ENCODE results near the gene RASGRP3. TPM values are rescaled to one million over a fixed set of nuclear protein-coding genes. Genes with fewer than 3 reads are reported as not detected.
"Not testable (repeated sequence)": the region's sequence is repeated elsewhere in the genome, so short reads cannot be mapped to it uniquely, and the experiment has no call there.

RASGRP3 gene
- total and polyA plus RNA-seq, 9 donors, result 17.9 to 38.3 (median 27.7) TPM

DNA sequence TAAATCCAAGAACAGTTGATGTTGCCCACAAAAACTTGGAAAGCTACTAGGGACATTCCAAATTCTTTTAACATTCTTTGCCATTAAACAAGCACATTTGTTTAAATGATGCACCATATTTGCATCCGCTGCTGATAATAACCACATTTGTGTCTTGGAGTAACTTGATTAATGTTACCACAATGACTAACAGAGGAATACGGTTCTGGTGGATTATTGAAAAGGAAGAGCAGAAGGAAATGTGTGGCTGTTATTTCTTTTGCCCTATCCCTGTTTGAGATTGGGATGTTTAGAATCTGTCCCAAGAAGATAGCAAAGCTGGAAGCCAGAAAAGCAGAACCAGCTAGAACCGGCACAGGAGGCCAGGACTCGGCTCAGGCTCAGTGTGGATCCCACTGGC, 39.2 kb upstream of the RASGRP3 start:
- H3K36me3 ChIP-seq (ENCODE audit: control insufficient read depth, insufficient read depth, low read length), result no peaks in the 10 kb centered on the region
- no peaks in the 10 kb centered on the region for H3K27me3 ChIP-seq (ENCODE audit: control insufficient read depth, insufficient read depth, low read length)
- no peaks in the 10 kb centered on the region for H3K9me3 ChIP-seq (replicated peaks; ENCODE audit: control insufficient read depth, low read depth, low read length)
- peak overlapping the region; percentile 16 for H3K27ac ChIP-seq (ENCODE audit: low read length)
- 67% methylated on average over 1 of the region's 4 CpGs for WGBS (ENCODE audit: insufficient coverage)
- no peak for DNase-seq
- H3K4me1 ChIP-seq (ENCODE audit: control insufficient read depth, insufficient read depth, low read length), result no peaks in the 10 kb centered on the region
- H3K4me3 ChIP-seq (ENCODE audit: low read length), result peak overlapping the region; percentile 18

DNA sequence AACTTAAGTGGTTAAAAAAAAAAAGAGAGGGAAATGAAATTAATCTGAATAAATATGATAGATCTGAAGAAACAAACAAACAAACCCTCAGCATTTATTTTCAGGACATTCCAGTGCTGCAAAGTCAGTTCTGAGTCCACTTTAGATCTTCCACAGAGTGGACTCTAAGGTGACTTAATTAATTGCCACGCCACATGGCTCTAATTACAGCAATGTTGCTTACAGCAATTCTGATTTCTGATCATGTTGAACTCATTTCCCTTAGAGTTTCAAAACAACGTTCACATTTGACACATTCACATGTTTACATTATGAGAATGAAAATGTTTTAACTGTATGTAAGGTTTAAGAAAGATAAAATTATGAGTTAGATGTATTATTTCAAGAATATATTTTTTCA, 38.6 kb upstream of the RASGRP3 start:
- no peaks in the 10 kb centered on the region for H3K4me1 ChIP-seq (ENCODE audit: control insufficient read depth, insufficient read depth, low read length)
- H3K9me3 ChIP-seq (replicated peaks; ENCODE audit: control insufficient read depth, low read depth, low read length), result no peaks in the 10 kb centered on the region
- H3K27ac ChIP-seq (ENCODE audit: low read length), result no peak overlapping the region
- WGBS (ENCODE audit: insufficient coverage), result 100% methylated on average over 1 of the region's 2 CpGs
- H3K27me3 ChIP-seq (ENCODE audit: control insufficient read depth, insufficient read depth, low read length), result no peaks in the 10 kb centered on the region
- peak overlapping the region; percentile 6 for H3K4me3 ChIP-seq (ENCODE audit: low read length)
- H3K36me3 ChIP-seq (ENCODE audit: control insufficient read depth, insufficient read depth, low read length), result no peaks in the 10 kb centered on the region
- DNase-seq, result no peak

GRCh38 chr2:33441235-33441810, 35.1 kb upstream of the RASGRP3 start:
- Histone ChIP-seq H3K4me3 (ENCODE audit: low read length) (no peak overlapping the region), H3K9me3 (replicated peaks; ENCODE audit: control insufficient read depth, low read depth, low read length) (no peaks in the 10 kb centered on the region), H3K27me3 (ENCODE audit: control insufficient read depth, insufficient read depth, low read length) (no peaks in the 10 kb centered on the region), H3K27ac (ENCODE audit: low read length) (no peak overlapping the region), H3K4me1 (ENCODE audit: control insufficient read depth, insufficient read depth, low read length) (no peaks in the 10 kb centered on the region), H3K36me3 (ENCODE audit: control insufficient read depth, insufficient read depth, low read length) (no peaks in the 10 kb centered on the region)
- DNase-seq, result peak; percentile 84
- no CpG with 5 or more reads among the region's 3 CpGs for WGBS (ENCODE audit: insufficient coverage)

GRCh38 chr2:33442052-33442451, 34.4 kb upstream of the RASGRP3 start:
- H3K27ac ChIP-seq (ENCODE audit: low read length), result peak overlapping the region; percentile 37
- not testable (repeated sequence) for H3K4me1 ChIP-seq (ENCODE audit: control insufficient read depth, insufficient read depth, low read length); DNase-seq; H3K4me3 ChIP-seq (ENCODE audit: low read length); H3K9me3 ChIP-seq (replicated peaks; ENCODE audit: control insufficient read depth, low read depth, low read length); H3K36me3 ChIP-seq (ENCODE audit: control insufficient read depth, insufficient read depth, low read length); H3K27me3 ChIP-seq (ENCODE audit: control insufficient read depth, insufficient read depth, low read length)
- 100% methylated on average over 2 of the region's 9 CpGs for WGBS (ENCODE audit: insufficient coverage)

GRCh38 chr2:33442528-33443079, 33.8 kb upstream of the RASGRP3 start:
- H3K27ac ChIP-seq (ENCODE audit: low read length), result peak overlapping the region; percentile 65
- H3K36me3 ChIP-seq (ENCODE audit: control insufficient read depth, insufficient read depth, low read length), result no peaks in the 10 kb centered on the region
- WGBS (ENCODE audit: insufficient coverage), result no CpG with 5 or more reads among the region's 6 CpGs
- H3K4me3 ChIP-seq (ENCODE audit: low read length), result no peak overlapping the region
- DNase-seq, result peak; percentile 90
- H3K4me1 ChIP-seq (ENCODE audit: control insufficient read depth, insufficient read depth, low read length), result no peaks in the 10 kb centered on the region
- no peaks in the 10 kb centered on the region for H3K9me3 ChIP-seq (replicated peaks; ENCODE audit: control insufficient read depth, low read depth, low read length)
- H3K27me3 ChIP-seq (ENCODE audit: control insufficient read depth, insufficient read depth, low read length), result no peaks in the 10 kb centered on the region

DNA sequence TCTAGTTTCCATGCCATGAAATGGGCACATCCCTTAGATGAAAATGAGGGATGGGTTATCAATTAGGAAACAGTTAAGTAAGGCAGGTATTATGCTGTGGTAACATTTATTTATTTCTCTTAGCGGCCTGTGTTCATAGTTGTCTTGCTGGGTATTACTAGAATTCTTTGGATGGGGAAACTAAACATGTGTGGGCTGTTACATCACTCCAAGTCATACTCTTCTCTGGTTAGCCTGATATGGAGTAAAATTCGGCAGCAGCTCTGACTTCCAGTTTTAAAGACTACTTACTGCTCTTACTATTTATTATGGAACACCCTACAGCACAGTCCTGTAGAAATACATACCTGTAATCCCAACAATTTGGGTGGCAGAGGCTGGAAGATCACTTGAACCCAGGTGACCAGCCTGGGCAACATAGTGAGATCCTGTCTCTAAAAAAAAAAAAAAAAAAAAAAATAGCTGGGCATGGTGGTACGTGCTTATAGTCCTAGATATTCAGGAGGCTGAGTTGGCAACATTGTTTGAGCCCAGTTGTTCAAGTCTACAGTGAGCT, 33.1 kb upstream of the RASGRP3 start:
- H3K36me3 ChIP-seq (ENCODE audit: control insufficient read depth, insufficient read depth, low read length), result no peaks in the 10 kb centered on the region
- no peaks in the 10 kb centered on the region for H3K4me1 ChIP-seq (ENCODE audit: control insufficient read depth, insufficient read depth, low read length)

GRCh38 chr2:33444967-33445366, 31.5 kb upstream of the RASGRP3 start:
- Histone ChIP-seq H3K9me3 (replicated peaks; ENCODE audit: control insufficient read depth, low read depth, low read length) (no peaks in the 10 kb centered on the region), H3K4me1 (ENCODE audit: control insufficient read depth, insufficient read depth, low read length) (no peaks in the 10 kb centered on the region), H3K27ac (ENCODE audit: low read length) (no peak overlapping the region), H3K36me3 (ENCODE audit: control insufficient read depth, insufficient read depth, low read length) (no peaks in the 10 kb centered on the region), H3K27me3 (ENCODE audit: control insufficient read depth, insufficient read depth, low read length) (no peaks in the 10 kb centered on the region), H3K4me3 (ENCODE audit: low read length) (no peak overlapping the region)
- 50% methylated on average over 1 of the region's 2 CpGs for whole genome bisulfite sequencing (ENCODE audit: insufficient coverage)
- DNase-seq, result peak; percentile 58

More for the DNA sequence above, 33.1 kb upstream of the RASGRP3 start:
- Histone ChIP-seq H3K27ac (ENCODE audit: low read length) (peak overlapping the region; percentile 65), H3K4me3 (ENCODE audit: low read length) (no peak overlapping the region), H3K27me3 (ENCODE audit: control insufficient read depth, insufficient read depth, low read length) (no peaks in the 10 kb centered on the region), H3K9me3 (replicated peaks; ENCODE audit: control insufficient read depth, low read depth, low read length) (no peaks in the 10 kb centered on the region)
- peak; percentile 33 for DNase-seq
- no CpG with 5 or more reads among the region's 3 CpGs for WGBS (ENCODE audit: insufficient coverage)

GRCh38 chr2:33448220-33448899, 28.1 kb upstream of the RASGRP3 start:
- Histone ChIP-seq H3K27ac (ENCODE audit: low read length) (no peak overlapping the region), H3K27me3 (ENCODE audit: control insufficient read depth, insufficient read depth, low read length) (no peaks in the 10 kb centered on the region), H3K4me3 (ENCODE audit: low read length) (no peak overlapping the region), H3K4me1 (ENCODE audit: control insufficient read depth, insufficient read depth, low read length) (no peaks in the 10 kb centered on the region), H3K9me3 (replicated peaks; ENCODE audit: control insufficient read depth, low read depth, low read length) (peaks cover 15% of the 10 kb centered on the region), H3K36me3 (ENCODE audit: control insufficient read depth, insufficient read depth, low read length) (no peaks in the 10 kb centered on the region)
- WGBS (ENCODE audit: insufficient coverage), result no CpG with 5 or more reads among the region's 2 CpGs
- no peak for DNase-seq

- Histone ChIP-seq H3K27ac (ENCODE audit: low read length) (no peak overlapping the region), H3K36me3 (ENCODE audit: control insufficient read depth, insufficient read depth, low read length) (no peaks in the 10 kb centered on the region), H3K9me3 (replicated peaks; ENCODE audit: control insufficient read depth, low read depth, low read length) (peaks cover 23% of the 10 kb centered on the region), H3K4me1 (ENCODE audit: control insufficient read depth, insufficient read depth, low read length) (no peaks in the 10 kb centered on the region), H3K27me3 (ENCODE audit: control insufficient read depth, insufficient read depth, low read length) (no peaks in the 10 kb centered on the region), H3K4me3 (ENCODE audit: low read length) (no peak overlapping the region)
- no CpG with 5 or more reads among the region's 1 CpG for WGBS (ENCODE audit: insufficient coverage)
- DNase-seq, result no peak
Observed at GRCh38 chr2:33451214-33451613, 25.2 kb upstream of the RASGRP3 start.

DNA sequence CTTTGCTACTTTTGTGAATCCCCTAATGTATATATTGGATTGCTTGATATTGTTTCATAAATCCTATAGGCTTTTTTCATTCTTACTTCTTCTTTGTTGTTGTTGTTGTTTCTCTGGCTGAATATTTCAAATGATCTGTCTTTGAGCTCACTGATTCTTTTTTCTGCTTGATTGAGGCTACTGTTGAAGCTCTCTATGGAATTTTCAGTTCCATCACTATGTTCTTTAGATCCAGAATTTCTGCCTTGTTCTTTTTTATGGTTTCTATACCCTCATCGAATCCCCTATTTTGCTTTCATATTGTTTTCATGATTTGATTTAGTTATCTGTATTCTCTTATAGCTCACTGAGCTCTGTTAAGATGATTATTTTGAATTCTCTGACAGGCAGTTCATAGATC, 24.6 kb upstream of the RASGRP3 start:
- Histone ChIP-seq H3K27me3 (ENCODE audit: control insufficient read depth, insufficient read depth, low read length) (no peaks in the 10 kb centered on the region), H3K4me3 (ENCODE audit: low read length) (no peak overlapping the region), H3K4me1 (ENCODE audit: control insufficient read depth, insufficient read depth, low read length) (no peaks in the 10 kb centered on the region), H3K36me3 (ENCODE audit: control insufficient read depth, insufficient read depth, low read length) (no peaks in the 10 kb centered on the region), H3K9me3 (replicated peaks; ENCODE audit: control insufficient read depth, low read depth, low read length) (peaks cover 23% of the 10 kb centered on the region), H3K27ac (ENCODE audit: low read length) (no peak overlapping the region)
- no CpG with 5 or more reads among the region's 1 CpG for WGBS (ENCODE audit: insufficient coverage)
- DNase-seq, result no peak

All from muscle of leg (tissue), 11 donors.